Peyer's patch (tissue), 4 donors: Measurements from ENCODE around the gene PBX1.

ENCODE experiments used
- POLR2A ChIP-seq, 2 donors: fragments of 450-650 bp; IDR thresholded peaks; one replicate each; pipeline ENCODE4 v1.5.1; 2017; ENCODE audit warnings: antibody characterized with exemption in 2 of 2, mild to moderate bottlenecking in 2 of 2, moderate library complexity in 2 of 2
- TF ChIP-seq, protein P1 (sequence below), 6 experiments: fragments of 450-650 bp in 4 of 6; fragments of 200-600 bp in 2 of 6; sonication (generic) in 1 of 6; IDR thresholded peaks; one replicate each; pipeline ENCODE4 v1.5.1; 2017 to 2019; ENCODE audit warnings: antibody characterized with exemption in 6 of 6, mild to moderate bottlenecking in 3 of 6, moderate library complexity in 1 of 6

DNA sequence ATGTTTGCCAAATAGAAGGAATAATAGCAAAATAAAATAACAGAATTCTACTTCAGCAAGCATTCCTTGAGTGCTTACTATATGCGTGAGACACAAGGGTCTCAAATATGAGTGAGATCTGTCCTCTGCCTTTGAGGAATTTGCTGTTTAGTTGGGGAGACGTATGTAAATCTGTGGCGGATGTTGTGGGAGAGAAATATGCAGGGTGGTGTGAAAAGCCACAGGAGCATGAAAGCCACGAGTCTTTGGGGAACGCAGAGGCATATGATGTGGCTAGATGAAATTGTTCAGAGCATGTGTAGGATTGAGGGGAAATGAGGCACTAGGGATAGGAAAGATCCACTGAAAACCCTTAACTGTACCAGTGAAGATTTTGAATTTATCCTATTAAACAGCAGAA lies 244.4 kb downstream of the PBX1 start:
- TF ChIP-seq, protein P1, sequence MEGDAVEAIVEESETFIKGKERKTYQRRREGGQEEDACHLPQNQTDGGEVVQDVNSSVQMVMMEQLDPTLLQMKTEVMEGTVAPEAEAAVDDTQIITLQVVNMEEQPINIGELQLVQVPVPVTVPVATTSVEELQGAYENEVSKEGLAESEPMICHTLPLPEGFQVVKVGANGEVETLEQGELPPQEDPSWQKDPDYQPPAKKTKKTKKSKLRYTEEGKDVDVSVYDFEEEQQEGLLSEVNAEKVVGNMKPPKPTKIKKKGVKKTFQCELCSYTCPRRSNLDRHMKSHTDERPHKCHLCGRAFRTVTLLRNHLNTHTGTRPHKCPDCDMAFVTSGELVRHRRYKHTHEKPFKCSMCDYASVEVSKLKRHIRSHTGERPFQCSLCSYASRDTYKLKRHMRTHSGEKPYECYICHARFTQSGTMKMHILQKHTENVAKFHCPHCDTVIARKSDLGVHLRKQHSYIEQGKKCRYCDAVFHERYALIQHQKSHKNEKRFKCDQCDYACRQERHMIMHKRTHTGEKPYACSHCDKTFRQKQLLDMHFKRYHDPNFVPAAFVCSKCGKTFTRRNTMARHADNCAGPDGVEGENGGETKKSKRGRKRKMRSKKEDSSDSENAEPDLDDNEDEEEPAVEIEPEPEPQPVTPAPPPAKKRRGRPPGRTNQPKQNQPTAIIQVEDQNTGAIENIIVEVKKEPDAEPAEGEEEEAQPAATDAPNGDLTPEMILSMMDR (IDR thresholded peaks at IDR 0.05) = no peak
- no peak for TF ChIP-seq POLR2A (IDR thresholded peaks at IDR 0.05)
